Left lung (tissue), 10 donors: ENCODE measurements around the gene CPE. TPM values are rescaled to one million over a fixed set of nuclear protein-coding genes. Genes with fewer than 3 reads are reported as not detected.
"Not testable (repeated sequence)": the region's sequence is repeated elsewhere in the genome, so short reads cannot be mapped to it uniquely, and the experiment has no call there.

Experiments
- ATAC-seq: fragments of 200-7000 bp; cut with Tn5 transposase; one replicate; pipeline ENCODE4 v1.9.1; 2020; ENCODE audit warnings: moderate library complexity
- DNase-seq, 4 donors: peaks; one replicate each; pipeline ENCODE4 v3.0.0-alpha.2; 2013 to 2020
- H3K27ac ChIP-seq, 2 donors: fragments of 200-600 bp; sonication (generic) in 1 of 2; one replicate each; pipeline versions ENCODE4 v1.5.0 to v1.8.0; 2020 to 2021
- H3K27me3 ChIP-seq, 2 donors: fragments of 200-600 bp; sonication (generic) in 1 of 2; one replicate each; pipeline versions ENCODE4 v1.5.0 to v1.8.0; 2020 to 2021
- H3K36me3 ChIP-seq, 2 donors: fragments of 200-600 bp; sonication (generic) in 1 of 2; one replicate each; pipeline versions ENCODE4 v1.5.0 to v1.8.0; 2020 to 2021
- H3K4me1 ChIP-seq, 2 donors: fragments of 200-600 bp; one replicate each; pipeline ENCODE4 v1.8.0; 2021
- H3K4me3 ChIP-seq, 2 donors: fragments of 200-600 bp; sonication (generic) in 1 of 2; one replicate each; pipeline versions ENCODE4 v1.5.0 to v1.8.0; 2020 to 2021; ENCODE audit warnings: mild to moderate bottlenecking in 1 of 2
- H3K9me3 ChIP-seq, 2 donors: fragments of 200-600 bp; sonication (generic) in 1 of 2; one replicate each; pipeline versions ENCODE4 v1.5.0 to v1.8.0; 2020 to 2021
- CTCF ChIP-seq, 2 donors: fragments of 200-600 bp; sonication (generic) in 1 of 2; IDR thresholded peaks; one replicate each; pipeline versions ENCODE4 v1.5.0 to v1.8.0; 2021; ENCODE audit warnings: antibody characterized with exemption in 2 of 2
- intact Hi-C, 2 donors: fragments of 100-400 bp; cut with DNase I; formaldehyde crosslinking; loops; one replicate each; pipeline versions ENCODE4 v1.11.2 to v1.14.2; 2022
- polyA plus RNA-seq, 6 donors: library from polyadenylated mRNA; unstranded; fragments of 120-200 nt; gene quantifications; one replicate each; pipeline ENCODE4 v1.2.1, GENCODE V29; 2013; ENCODE audit not compliant: insufficient read length in 6 of 6
- total RNA-seq, 2 donors: library from RNA; stranded (reverse); fragmentation: NEBNext Ultra II Directional; extraction: Animal tissue kit (Norgen Biotek cat#: 25700); gene quantifications; one replicate each; pipeline ENCODE4 v1.2.1, GENCODE V29; 2021
- donor health status: DM: no; HTN: yes; CAD: no.
- donor health status: DM: no; HTN: no; CAD: no.

Gene CPE
- total and polyA plus RNA-seq, 8 donors: 24.5 to 222 (median 161) TPM

- no peaks in the 10 kb centered on the region for H3K36me3 ChIP-seq
- DNase-seq: no peak
- peaks cover 0 to 4% of the 10 kb centered on the region in 2 donors for H3K4me1 ChIP-seq
- no peaks in the 10 kb centered on the region for H3K27me3 ChIP-seq
- TF ChIP-seq CTCF (IDR thresholded peaks at IDR 0.05): no peak
- no peak overlapping the region for H3K27ac ChIP-seq
- intact Hi-C loops: no loop called here
- no peak overlapping the region for H3K4me3 ChIP-seq
- H3K9me3 ChIP-seq: peaks cover 4 to 32% of the 10 kb centered on the region in 2 donors
- peak; percentile 52 for ATAC-seq
Observed at GRCh38 chr4:165476214-165477098, 97.6 kb downstream of the CPE start.

GRCh38 chr4:165477799-165478198 is 99.0 kb downstream of the CPE start:
- no peak for DNase-seq
- no peak for ATAC-seq
- Histone ChIP-seq H3K36me3 (no peaks in the 10 kb centered on the region), H3K27me3 (no peaks in the 10 kb centered on the region), H3K4me3 (no peak overlapping the region), H3K4me1 (peaks cover 0 to 4% of the 10 kb centered on the region in 2 donors), H3K27ac (no peak overlapping the region), H3K9me3 (peaks cover 0 to 18% of the 10 kb centered on the region in 2 donors)
- no peak for TF ChIP-seq CTCF (IDR thresholded peaks at IDR 0.05)
- intact Hi-C loops: no loop called here

DNA sequence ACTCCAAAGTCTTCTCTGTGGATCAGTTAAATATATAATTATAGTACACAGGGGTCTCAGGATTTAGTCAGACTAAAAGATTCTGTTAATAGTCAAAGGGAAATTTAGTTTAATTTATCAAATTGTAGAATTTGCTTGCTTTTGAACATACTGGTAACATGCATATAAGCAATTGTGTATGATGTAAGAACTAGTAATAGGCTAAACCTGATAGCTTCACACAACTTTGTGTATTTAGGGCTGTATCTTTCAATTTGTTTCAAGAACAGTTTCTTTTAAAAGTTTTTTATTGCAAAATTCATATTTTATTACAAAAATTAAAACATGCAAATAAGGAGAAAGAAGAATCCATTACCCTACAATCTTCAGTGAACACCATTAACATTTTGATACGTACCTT is 99.5 kb downstream of the CPE start:
- ATAC-seq (no peak), DNase-seq (no peak)
- H3K9me3 ChIP-seq: peaks cover 0 to 14% of the 10 kb centered on the region in 2 donors
- H3K4me1 ChIP-seq: peaks cover 0 to 4% of the 10 kb centered on the region in 2 donors
- H3K27ac ChIP-seq: no peak overlapping the region
- no peak overlapping the region for H3K4me3 ChIP-seq
- no peaks in the 10 kb centered on the region for H3K36me3 ChIP-seq
- TF ChIP-seq CTCF (IDR thresholded peaks at IDR 0.05): no peak
- intact Hi-C loops: no loop called here
- no peaks in the 10 kb centered on the region for H3K27me3 ChIP-seq

GRCh38 chr4:165481053-165481835 is 102.4 kb downstream of the CPE start:
- TF ChIP-seq CTCF (IDR thresholded peaks at IDR 0.05): no peak
- Histone ChIP-seq H3K27ac (no peak overlapping the region), H3K27me3 (no peaks in the 10 kb centered on the region), H3K36me3 (no peaks in the 10 kb centered on the region), H3K4me3 (no peak overlapping the region), H3K9me3 (no peaks in the 10 kb centered on the region), H3K4me1 (peaks cover 0 to under 1% of the 10 kb centered on the region in 2 donors)
- intact Hi-C loops: no loop called here
- peak in 1 of 4 donors; percentile 21 for DNase-seq
- no peak for ATAC-seq

- no peaks in the 10 kb centered on the region for H3K36me3 ChIP-seq
- no peak for ATAC-seq
- no peak overlapping the region for H3K27ac ChIP-seq
- no peak for TF ChIP-seq CTCF (IDR thresholded peaks at IDR 0.05)
- intact Hi-C loops: no loop called here
- H3K27me3 ChIP-seq: peaks cover 0 to 15% of the 10 kb centered on the region in 2 donors
- H3K4me1 ChIP-seq: peaks cover 0 to 7% of the 10 kb centered on the region in 2 donors
- no peaks in the 10 kb centered on the region for H3K9me3 ChIP-seq
- no peak overlapping the region for H3K4me3 ChIP-seq
- DNase-seq: no peak
Observed at GRCh38 chr4:165489786-165490185, 111.0 kb downstream of the CPE start.

GRCh38 chr4:165492583-165492982 is 113.8 kb downstream of the CPE start:
- H3K9me3 ChIP-seq, H3K4me1 ChIP-seq, H3K27ac ChIP-seq, intact Hi-C loops, DNase-seq, H3K4me3 ChIP-seq, H3K36me3 ChIP-seq, ATAC-seq: not testable (repeated sequence)
- peaks cover 0 to 15% of the 10 kb centered on the region in 2 donors for H3K27me3 ChIP-seq
